Neuronal stem cell (in vitro differentiated cells): ENCODE results near the gene ZNF568.
A peak's percentile ranks its signal among the peaks of the same experiment; 100 is the strongest.

Experiments
- DNase-seq: peaks from one replicate; pipeline ENCODE4 v3.0.0-alpha.2; 2013; ENCODE audit warnings: low spot score
- H2AFZ ChIP-seq: one replicate; pipeline ENCODE4 v1.6.1; 2013; ENCODE audit warnings: mild to moderate bottlenecking, low read length, inconsistent platforms
- H2AK5ac ChIP-seq: 2 replicates; pipeline ENCODE4 v1.6.1; 2013; ENCODE audit warnings: low read depth, mild to moderate bottlenecking, inconsistent platforms, low read length, moderate library complexity, mixed read lengths
- H2BK120ac ChIP-seq: 2 replicates; pipeline ENCODE4 v1.6.1; 2013; ENCODE audit warnings: low read depth, mild to moderate bottlenecking, inconsistent platforms, low read length, moderate library complexity, mixed read lengths
- H2BK12ac ChIP-seq: one replicate; pipeline ENCODE4 v1.6.1; 2013; ENCODE audit warnings: low read length, inconsistent platforms
- H2BK15ac ChIP-seq: 2 replicates; pipeline ENCODE4 v1.6.1; 2013; ENCODE audit warnings: mild to moderate bottlenecking, low read length, inconsistent platforms, mixed read lengths
- H2BK5ac ChIP-seq: one replicate; pipeline ENCODE4 v1.6.1; 2013; ENCODE audit warnings: inconsistent platforms, mild to moderate bottlenecking, low read length, moderate library complexity
- H3K14ac ChIP-seq: one replicate; pipeline ENCODE4 v1.6.1; 2013; ENCODE audit warnings: low read length, inconsistent platforms
- H3K18ac ChIP-seq: 2 replicates; pipeline ENCODE4 v1.6.1; 2013; ENCODE audit warnings: low read length, inconsistent platforms
- H3K23ac ChIP-seq: 2 replicates; pipeline ENCODE4 v1.6.1; 2013; ENCODE audit warnings: low read depth, mild to moderate bottlenecking, mixed read lengths, low read length, inconsistent platforms; ENCODE audit not compliant: poor library complexity
- H3K27ac ChIP-seq: replicated peaks from 3 replicates; pipeline ENCODE4 v1.5.1; 2013; ENCODE audit warnings: low read length, inconsistent platforms
- H3K27me3 ChIP-seq, 3 experiments: 2 replicates each; pipeline ENCODE4 v1.6.1; 2013; ENCODE audit warnings: low read length in 3 of 3, mild to moderate bottlenecking in 2 of 3, inconsistent platforms in 1 of 3, low read depth in 1 of 3, mixed read lengths in 1 of 3, moderate library complexity in 1 of 3; ENCODE audit not compliant: control insufficient read depth in 3 of 3, insufficient read depth in 3 of 3
- H3K36me3 ChIP-seq, 2 donors: replicated peaks in 1 of 2; 2 replicates each; pipeline ENCODE4 v1.6.1; 2013; ENCODE audit warnings: low read length in 2 of 2; ENCODE audit not compliant: control insufficient read depth in 2 of 2, insufficient read depth in 2 of 2
- H3K4ac ChIP-seq: 2 replicates; pipeline ENCODE4 v1.6.1; 2013; ENCODE audit warnings: inconsistent platforms, mild to moderate bottlenecking, low read length, moderate library complexity
- H3K4me1 ChIP-seq, 2 donors: 1 replicate in 1 of 2; 2 replicates in 1 of 2; pipeline ENCODE4 v1.6.1; 2013; ENCODE audit warnings: low read length in 2 of 2, low read depth in 1 of 2; ENCODE audit not compliant: control insufficient read depth in 2 of 2, insufficient read depth in 1 of 2
- H3K4me2 ChIP-seq: one replicate; pipeline ENCODE4 v1.6.1; 2013; ENCODE audit warnings: mild to moderate bottlenecking, low read length, inconsistent platforms; ENCODE audit not compliant: insufficient read depth, poor library complexity, severe bottlenecking
- H3K4me3 ChIP-seq, 2 donors: 2 replicates each; pipeline ENCODE4 v1.5.1; 2013; ENCODE audit warnings: low read length in 2 of 2, mild to moderate bottlenecking in 2 of 2, inconsistent platforms in 1 of 2, moderate library complexity in 1 of 2
- H3K79me1 ChIP-seq: one replicate; pipeline ENCODE4 v1.6.1; 2013; ENCODE audit warnings: low read depth, mild to moderate bottlenecking, inconsistent platforms, low read length, moderate library complexity
- H3K9ac ChIP-seq: one replicate; pipeline ENCODE4 v1.6.1; 2013; ENCODE audit warnings: mild to moderate bottlenecking, low read depth, low read length, inconsistent platforms; ENCODE audit not compliant: poor library complexity
- H3K9me3 ChIP-seq, 2 donors: replicated peaks in 1 of 2; 2 replicates each; pipeline versions ENCODE3 to v1.6.1; 2013; ENCODE audit warnings: low read length in 2 of 2, mild to moderate bottlenecking in 2 of 2, inconsistent platforms in 1 of 2, low read depth in 1 of 2, mixed read lengths in 1 of 2, moderate library complexity in 1 of 2; ENCODE audit not compliant: control insufficient read depth in 2 of 2, insufficient read depth in 1 of 2
- H4K8ac ChIP-seq: one replicate; pipeline ENCODE4 v1.6.1; 2013; ENCODE audit warnings: low read depth, mild to moderate bottlenecking, inconsistent platforms, low read length, moderate library complexity
- H4K91ac ChIP-seq: one replicate; pipeline ENCODE4 v1.6.1; 2013; ENCODE audit warnings: low read length, low read depth, mild to moderate bottlenecking, inconsistent platforms; ENCODE audit not compliant: poor library complexity
- WGBS, 2 donors: extraction: QIAGEN DNeasy Blood & Tissue Kit; methylation state at CpG; one replicate each; pipeline ENCODE4 v1.1.7; 2013; ENCODE audit warnings: missing lambda C conversion rate in 2 of 2, mixed read lengths in 1 of 2; ENCODE audit not compliant: insufficient read length in 2 of 2, insufficient replicate concordance in 1 of 2; ENCODE audit errors: extremely low coverage in 2 of 2; 5-methylcytosine and 5-hydroxymethylcytosine counted together

ZNF568 gene

GRCh38 chr19:36997843-36998235 lies 81.7 kb downstream of the ZNF568 start:
- Histone ChIP-seq H4K91ac (no peak overlapping the region), H3K4me2 (no peak overlapping the region), H3K9me3 (peaks cover 11 to 29% of the 10 kb centered on the region in 2 donors), H2BK120ac (no peak overlapping the region), H3K18ac (no peak overlapping the region), H3K27me3 (no peaks in the 10 kb centered on the region), H2BK15ac (no peak overlapping the region), H2AK5ac (no peak overlapping the region), H2AFZ (no peak overlapping the region), H3K14ac (no peak overlapping the region), H3K4me3 (no peak overlapping the region), H2BK12ac (no peak overlapping the region), H2BK5ac (no peak overlapping the region), H3K9ac (no peak overlapping the region), H4K8ac (no peak overlapping the region), H3K36me3 (peaks cover 6 to 9% of the 10 kb centered on the region in 2 donors), H3K23ac (no peak overlapping the region), H3K4me1 (no peaks in the 10 kb centered on the region), H3K79me1 (no peaks in the 10 kb centered on the region), H3K27ac (no peak overlapping the region), H3K4ac (no peak overlapping the region)
- DNase-seq = no peak
- WGBS, 2 donors = no CpG with 5 or more reads among the region's 7 CpGs

GRCh38 chr19:36999313-36999712 lies 83.2 kb downstream of the ZNF568 start:
- Histone ChIP-seq H3K18ac (no peak overlapping the region), H3K27ac (no peak overlapping the region), H4K91ac (no peak overlapping the region), H3K4ac (no peak overlapping the region), H3K79me1 (no peaks in the 10 kb centered on the region), H3K4me3 (no peak overlapping the region), H2BK120ac (no peak overlapping the region), H3K9ac (no peak overlapping the region), H2BK12ac (no peak overlapping the region), H2AFZ (no peak overlapping the region), H3K23ac (no peak overlapping the region), H3K4me2 (no peak overlapping the region), H3K14ac (no peak overlapping the region), H2AK5ac (no peak overlapping the region), H3K4me1 (no peaks in the 10 kb centered on the region), H3K36me3 (peaks cover 6 to 9% of the 10 kb centered on the region in 2 donors), H2BK15ac (no peak overlapping the region), H4K8ac (no peak overlapping the region), H2BK5ac (no peak overlapping the region), H3K9me3 (peaks cover 11 to 22% of the 10 kb centered on the region in 2 donors), H3K27me3 (no peaks in the 10 kb centered on the region)
- no peak for DNase-seq
- no CpG with 5 or more reads among the region's 2 CpGs for WGBS, 2 donors

- H4K8ac ChIP-seq = no peak overlapping the region
- no peak overlapping the region for H2AK5ac ChIP-seq
- peaks cover 21 to 37% of the 10 kb centered on the region in 2 donors for H3K9me3 ChIP-seq
- no peak overlapping the region for H3K27ac ChIP-seq
- no peak overlapping the region for H2BK15ac ChIP-seq
- no CpG with 5 or more reads among the region's 48 CpGs for WGBS, 2 donors
- H3K18ac ChIP-seq = peak overlapping the region; percentile 6
- H3K36me3 ChIP-seq = no peaks in the 10 kb centered on the region
- H2BK5ac ChIP-seq = no peak overlapping the region
- no peak overlapping the region for H2AFZ ChIP-seq
- H3K4me2 ChIP-seq = no peak overlapping the region
- no peak for DNase-seq
- H3K23ac ChIP-seq = no peak overlapping the region
- no peak overlapping the region for H4K91ac ChIP-seq
- H3K4me3 ChIP-seq = no peak overlapping the region
- H2BK12ac ChIP-seq = no peak overlapping the region
- no peak overlapping the region for H3K14ac ChIP-seq
- H3K79me1 ChIP-seq = no peaks in the 10 kb centered on the region
- no peak overlapping the region for H2BK120ac ChIP-seq
- H3K4ac ChIP-seq = no peak overlapping the region
- H3K9ac ChIP-seq = no peak overlapping the region
- no peaks in the 10 kb centered on the region for H3K27me3 ChIP-seq
- no peaks in the 10 kb centered on the region for H3K4me1 ChIP-seq
These were observed 91.6 kb downstream of the ZNF568 start for GRCh38 chr19:37007587-37008220.

GRCh38 chr19:37009871-37010270 lies 93.7 kb downstream of the ZNF568 start:
- Histone ChIP-seq H3K9me3 (peaks cover 28 to 55% of the 10 kb centered on the region in 2 donors), H3K4ac (no peak overlapping the region), H2AK5ac (no peak overlapping the region), H3K14ac (no peak overlapping the region), H3K27ac (no peak overlapping the region), H3K27me3 (no peaks in the 10 kb centered on the region), H3K18ac (no peak overlapping the region), H2BK5ac (no peak overlapping the region), H3K9ac (no peak overlapping the region), H3K36me3 (no peaks in the 10 kb centered on the region), H3K4me1 (no peaks in the 10 kb centered on the region), H4K8ac (peak overlapping the region; percentile 65), H2AFZ (no peak overlapping the region), H3K4me3 (no peak overlapping the region), H4K91ac (no peak overlapping the region), H2BK12ac (no peak overlapping the region), H3K4me2 (no peak overlapping the region), H3K23ac (no peak overlapping the region), H2BK120ac (no peak overlapping the region), H3K79me1 (no peaks in the 10 kb centered on the region), H2BK15ac (no peak overlapping the region)
- no CpG with 5 or more reads among the region's 28 CpGs for WGBS, 2 donors
- no peak for DNase-seq
